Keratinocyte (primary cell): ENCODE results near the gene MCCD1. TPM values are rescaled to one million over a fixed set of nuclear protein-coding genes. Genes with fewer than 3 reads are reported as not detected.

Source experiments
- DNase-seq: peaks from one replicate; pipeline ENCODE4 v3.0.0-alpha.2; 2011; ENCODE audit warnings: low read depth, missing footprints, low spot score
- FAIRE-seq: peaks from 2 replicates; lab custom pipeline; 2011; peaks lifted over from hg19 to GRCh38; lab: Jason Lieb, UNC
- H2AFZ ChIP-seq: 2 replicates; pipeline ENCODE4 v1.6.0; 2012; ENCODE audit warnings: low read length, control low read depth, inconsistent platforms; ENCODE audit not compliant: control insufficient read depth
- H3K27ac ChIP-seq: 2 replicates; pipeline ENCODE4 v1.5.1; 2011; ENCODE audit warnings: low read length; ENCODE audit not compliant: control insufficient read depth, insufficient read depth
- H3K27me3 ChIP-seq: 3 replicates; pipeline ENCODE4 v1.6.0; 2011; ENCODE audit warnings: low read length; ENCODE audit not compliant: control insufficient read depth, insufficient read depth; ENCODE audit errors: extremely low read depth
- H3K36me3 ChIP-seq, 2 experiments: 2 replicates in 1 of 2; 3 replicates in 1 of 2; pipeline ENCODE4 v1.5.1; 2011; ENCODE audit warnings: low read length in 2 of 2, mild to moderate bottlenecking in 1 of 2; ENCODE audit not compliant: control insufficient read depth in 2 of 2, insufficient read depth in 2 of 2; ENCODE audit errors: extremely low read depth in 1 of 2
- H3K4me1 ChIP-seq: 3 replicates; pipeline ENCODE4 v1.5.1; 2011; ENCODE audit warnings: low read length; ENCODE audit not compliant: control insufficient read depth, insufficient read depth; ENCODE audit errors: extremely low read depth
- H3K4me2 ChIP-seq: 3 replicates; pipeline ENCODE4 v1.6.0; 2011; ENCODE audit warnings: low read depth, low read length; ENCODE audit not compliant: control insufficient read depth, insufficient read depth; ENCODE audit errors: extremely low read depth
- H3K4me3 ChIP-seq, 3 experiments: fragments of 200-600 bp in 1 of 3; sonication (generic) in 1 of 3; 2 replicates in 2 of 3; 3 replicates in 1 of 3; pipeline ENCODE4 v1.5.1; 2011 to 2016; ENCODE audit warnings: low read length in 3 of 3, mild to moderate bottlenecking in 3 of 3, control low read depth in 2 of 3, inconsistent platforms in 1 of 3, low read depth in 1 of 3, mixed read lengths in 1 of 3, mixed run types in 1 of 3, moderate library complexity in 1 of 3; ENCODE audit not compliant: control insufficient read depth in 2 of 3, insufficient read depth in 2 of 3; ENCODE audit errors: extremely low read depth in 1 of 3
- H3K79me2 ChIP-seq: 2 replicates; pipeline ENCODE4 v1.6.0; 2012; ENCODE audit warnings: low read length; ENCODE audit not compliant: control insufficient read depth, insufficient read depth
- H3K9ac ChIP-seq: 3 replicates; pipeline ENCODE4 v1.6.0; 2011; ENCODE audit warnings: low read length; ENCODE audit not compliant: control insufficient read depth, insufficient read depth; ENCODE audit errors: extremely low read depth
- H3K9me1 ChIP-seq: 3 replicates; pipeline ENCODE4 v1.6.0; 2011; ENCODE audit warnings: low read length; ENCODE audit not compliant: control insufficient read depth, insufficient read depth; ENCODE audit errors: extremely low read depth
- H3K9me3 ChIP-seq: 2 replicates; pipeline ENCODE4 v1.5.1; 2012; ENCODE audit warnings: low read depth, low read length; ENCODE audit not compliant: control insufficient read depth
- H4K20me1 ChIP-seq: 3 replicates; pipeline ENCODE4 v1.6.0; 2011; ENCODE audit warnings: low read length; ENCODE audit not compliant: control insufficient read depth, insufficient read depth; ENCODE audit errors: extremely low read depth
- CTCF ChIP-seq, 3 experiments: IDR thresholded peaks in 1 of 3; conservative IDR thresholded peaks in 1 of 3; optimal IDR thresholded peaks in 1 of 3; 2 replicates in 2 of 3; 3 replicates in 1 of 3; pipeline versions ENCODE3 to v1.5.1; 2011; ENCODE audit warnings: low read length in 3 of 3, mild to moderate bottlenecking in 3 of 3, moderate library complexity in 2 of 3, control low read depth in 1 of 3, inconsistent platforms in 1 of 3; ENCODE audit not compliant: insufficient read depth in 2 of 3; ENCODE audit errors: extremely low read depth in 1 of 3
- EZH2 ChIP-seq: IDR thresholded peaks from one replicate; pipeline ENCODE4 v1.6.1; 2012; ENCODE audit warnings: inconsistent platforms, mild to moderate bottlenecking, low read length, moderate library complexity
- dilution Hi-C: fragments of 300-500 bp; cut with MboI; formaldehyde crosslinking; loops from one replicate; pipeline ENCODE4 v1.7.0; 2020; ENCODE audit warnings: low sequenced_read_pairs; ENCODE audit not compliant: extremely low pct_ligation_motif_present
- polyA plus RNA-seq, 5 experiments: library from polyadenylated mRNA; depleted of rRNA in 3 of 5; stranded (reverse) in 3 of 5; stranded (forward) in 1 of 5; unstranded in 1 of 5; fragments of >200 nt; gene quantifications; 1 replicate in 1 of 5; 2 replicates in 3 of 5; 3 replicates in 1 of 5; pipeline versions ENCODE4 v1.2.1 to v1.2.3, GENCODE V29; 2011 to 2012; ENCODE audit warnings: missing spikeins in 2 of 5, low read depth in 1 of 5, low replicate concordance in 1 of 5

Gene MCCD1
- polyA plus RNA-seq, 1 donor (not counting 4 experiments of a cell fraction or from before 2014, with no cell fraction given) = not detected

GRCh38 chr6:31545291-31545690, 16.5 kb downstream of the MCCD1 start:
- H2AFZ ChIP-seq = no peak overlapping the region
- H3K27ac ChIP-seq = no peak overlapping the region
- H3K36me3 ChIP-seq = peaks cover 5 to 17% of the 10 kb centered on the region in 2 experiments
- H3K4me2 ChIP-seq = no peak overlapping the region
- no peak overlapping the region for H3K9ac ChIP-seq
- H3K27me3 ChIP-seq = no peaks in the 10 kb centered on the region
- no peaks in the 10 kb centered on the region for H3K9me3 ChIP-seq
- dilution Hi-C loops = no loop called here
- no peak for DNase-seq
- H3K4me1 ChIP-seq = peaks cover 18% of the 10 kb centered on the region
- no peak for TF ChIP-seq CTCF (optimal IDR thresholded peaks at IDR 0.05 in 1 of 3, IDR thresholded peaks at IDR 0.05 in 1 of 3, conservative IDR thresholded peaks at IDR 0.05 in 1 of 3; ENCODE audit: extremely low read depth in 1 of 3, insufficient read depth in 2 of 3, low read length in 3 of 3)
- no peak for TF ChIP-seq EZH2
- FAIRE-seq = no peak
- H3K9me1 ChIP-seq = no peaks in the 10 kb centered on the region
- H4K20me1 ChIP-seq = peaks cover 7% of the 10 kb centered on the region
- H3K79me2 ChIP-seq = peaks cover 29% of the 10 kb centered on the region
- no peak overlapping the region for H3K4me3 ChIP-seq

- no peaks in the 10 kb centered on the region for H3K9me1 ChIP-seq
- no peaks in the 10 kb centered on the region for H4K20me1 ChIP-seq
- no peaks in the 10 kb centered on the region for H3K27me3 ChIP-seq
- peak; percentile 85 for DNase-seq
- dilution Hi-C loops = no loop called here
- H2AFZ ChIP-seq = peak within 1 kb of the TSS; percentile 93
- peaks cover 15% of the 10 kb centered on the region for H3K4me1 ChIP-seq
- peak within 1 kb of the TSS; percentile 98 for H3K4me2 ChIP-seq
- no peak for TF ChIP-seq EZH2
- TF ChIP-seq CTCF (optimal IDR thresholded peaks at IDR 0.05 in 1 of 3, IDR thresholded peaks at IDR 0.05 in 1 of 3, conservative IDR thresholded peaks at IDR 0.05 in 1 of 3; ENCODE audit: extremely low read depth in 1 of 3, insufficient read depth in 2 of 3, low read length in 3 of 3) = peak; percentile 95 to 100 (median 97)
- peak within 1 kb of the TSS; percentile 55 to 86 (median 85) for H3K4me3 ChIP-seq
- H3K79me2 ChIP-seq = peaks cover 19% of the 10 kb centered on the region
- no peaks in the 10 kb centered on the region for H3K9me3 ChIP-seq
- peak; percentile 32 for FAIRE-seq
- H3K9ac ChIP-seq = peak within 1 kb of the TSS; percentile 89
- peak within 1 kb of the TSS; percentile 86 for H3K27ac ChIP-seq
- peaks cover 13% of the 10 kb centered on the region in 2 experiments for H3K36me3 ChIP-seq
These were observed 17.7 kb downstream of the MCCD1 start, which contains the start of gene ATP6V1G2 for GRCh38 chr6:31546339-31546957. Gene ATP6V1G2, minus strand, starts transcription at chr6:31546608. Its CDS starts 49 bp downstream, at chr6:31546559.
